ENCODE data around the gene TOR2A. TPM values are rescaled to one million over a fixed set of nuclear protein-coding genes. Genes with fewer than 3 reads are reported as not detected.
A peak's percentile ranks its signal among the peaks of the same experiment; 100 is the strongest.

Gene TOR2A
- total RNA-seq, 1 donor from 2014 or later, result 15.1 TPM

DNA sequence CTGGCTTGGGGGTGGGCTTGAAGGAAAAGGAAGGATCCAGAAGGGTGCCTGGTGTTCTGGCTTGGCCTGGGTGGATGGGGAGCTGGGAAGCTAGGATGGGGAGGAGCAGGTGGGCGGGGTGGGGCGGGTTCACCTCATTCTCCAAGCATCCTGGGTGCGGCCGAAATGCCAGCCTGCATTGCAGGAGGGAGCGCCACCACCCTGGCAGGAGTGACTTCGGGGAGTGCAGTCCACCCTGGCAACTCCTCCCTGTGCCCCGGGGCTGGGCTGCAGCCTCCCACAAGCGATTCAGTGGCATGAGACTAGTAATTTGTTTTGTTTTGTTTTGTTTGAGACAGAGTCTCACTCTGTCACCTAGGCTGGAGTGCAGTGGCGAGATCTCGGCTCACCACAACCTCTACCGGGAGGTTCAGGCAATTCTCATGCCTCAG, 13.7 kb downstream of the TOR2A start:
- Mint-ChIP-seq H3K4me3 (no peak overlapping the region), H3K9me3 (no peaks in the 10 kb centered on the region), H3K4me1 (peaks cover 2% of the 10 kb centered on the region), H3K36me3 (ENCODE audit: low read depth) (no peaks in the 10 kb centered on the region), H3K27ac (no peak overlapping the region), H3K27me3 (peaks cover 5% of the 10 kb centered on the region)
- POLR2A ChIA-PET, result no interaction called here
- no peak for ATAC-seq (ENCODE audit: low read depth)
- intact Hi-C loops (cut with micrococcal nuclease), result no loop called here
- no peak for DNase-seq
- CTCF ChIA-PET, result no interaction called here
- TF ChIP-seq, protein P1, sequence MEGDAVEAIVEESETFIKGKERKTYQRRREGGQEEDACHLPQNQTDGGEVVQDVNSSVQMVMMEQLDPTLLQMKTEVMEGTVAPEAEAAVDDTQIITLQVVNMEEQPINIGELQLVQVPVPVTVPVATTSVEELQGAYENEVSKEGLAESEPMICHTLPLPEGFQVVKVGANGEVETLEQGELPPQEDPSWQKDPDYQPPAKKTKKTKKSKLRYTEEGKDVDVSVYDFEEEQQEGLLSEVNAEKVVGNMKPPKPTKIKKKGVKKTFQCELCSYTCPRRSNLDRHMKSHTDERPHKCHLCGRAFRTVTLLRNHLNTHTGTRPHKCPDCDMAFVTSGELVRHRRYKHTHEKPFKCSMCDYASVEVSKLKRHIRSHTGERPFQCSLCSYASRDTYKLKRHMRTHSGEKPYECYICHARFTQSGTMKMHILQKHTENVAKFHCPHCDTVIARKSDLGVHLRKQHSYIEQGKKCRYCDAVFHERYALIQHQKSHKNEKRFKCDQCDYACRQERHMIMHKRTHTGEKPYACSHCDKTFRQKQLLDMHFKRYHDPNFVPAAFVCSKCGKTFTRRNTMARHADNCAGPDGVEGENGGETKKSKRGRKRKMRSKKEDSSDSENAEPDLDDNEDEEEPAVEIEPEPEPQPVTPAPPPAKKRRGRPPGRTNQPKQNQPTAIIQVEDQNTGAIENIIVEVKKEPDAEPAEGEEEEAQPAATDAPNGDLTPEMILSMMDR (IDR thresholded peaks at IDR 0.05), result no peak

DNA sequence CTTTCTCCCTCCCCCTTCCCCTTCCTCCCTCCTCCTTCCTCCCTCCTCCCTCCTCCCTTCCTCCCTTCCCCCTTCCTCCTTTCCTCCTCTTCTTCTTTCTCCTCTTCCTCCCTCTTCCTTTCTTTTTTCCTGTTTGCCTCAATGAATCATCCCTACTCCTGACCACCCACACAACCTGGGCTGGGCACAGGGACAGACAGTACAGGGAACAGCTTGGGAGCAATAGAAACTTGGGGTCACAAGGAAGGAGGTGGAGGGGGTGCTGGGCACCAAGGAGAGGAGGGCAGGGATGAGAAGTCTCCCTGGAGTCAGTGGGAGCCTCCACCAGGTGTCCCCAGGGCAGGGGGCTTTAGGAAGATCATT, 14.2 kb downstream of the TOR2A start:
- no peak for ATAC-seq (ENCODE audit: low read depth)
- intact Hi-C loops (cut with micrococcal nuclease), result no loop called here
- Mint-ChIP-seq H3K27ac (no peak overlapping the region), H3K36me3 (ENCODE audit: low read depth) (no peaks in the 10 kb centered on the region), H3K4me3 (no peak overlapping the region), H3K27me3 (peaks cover 5% of the 10 kb centered on the region), H3K4me1 (peaks cover 8% of the 10 kb centered on the region), H3K9me3 (no peaks in the 10 kb centered on the region)
- no peak for DNase-seq
- ChIA-PET POLR2A (no interaction called here), CTCF (no interaction called here)
- TF ChIP-seq, protein P1 (IDR thresholded peaks at IDR 0.05), result no peak

DNA sequence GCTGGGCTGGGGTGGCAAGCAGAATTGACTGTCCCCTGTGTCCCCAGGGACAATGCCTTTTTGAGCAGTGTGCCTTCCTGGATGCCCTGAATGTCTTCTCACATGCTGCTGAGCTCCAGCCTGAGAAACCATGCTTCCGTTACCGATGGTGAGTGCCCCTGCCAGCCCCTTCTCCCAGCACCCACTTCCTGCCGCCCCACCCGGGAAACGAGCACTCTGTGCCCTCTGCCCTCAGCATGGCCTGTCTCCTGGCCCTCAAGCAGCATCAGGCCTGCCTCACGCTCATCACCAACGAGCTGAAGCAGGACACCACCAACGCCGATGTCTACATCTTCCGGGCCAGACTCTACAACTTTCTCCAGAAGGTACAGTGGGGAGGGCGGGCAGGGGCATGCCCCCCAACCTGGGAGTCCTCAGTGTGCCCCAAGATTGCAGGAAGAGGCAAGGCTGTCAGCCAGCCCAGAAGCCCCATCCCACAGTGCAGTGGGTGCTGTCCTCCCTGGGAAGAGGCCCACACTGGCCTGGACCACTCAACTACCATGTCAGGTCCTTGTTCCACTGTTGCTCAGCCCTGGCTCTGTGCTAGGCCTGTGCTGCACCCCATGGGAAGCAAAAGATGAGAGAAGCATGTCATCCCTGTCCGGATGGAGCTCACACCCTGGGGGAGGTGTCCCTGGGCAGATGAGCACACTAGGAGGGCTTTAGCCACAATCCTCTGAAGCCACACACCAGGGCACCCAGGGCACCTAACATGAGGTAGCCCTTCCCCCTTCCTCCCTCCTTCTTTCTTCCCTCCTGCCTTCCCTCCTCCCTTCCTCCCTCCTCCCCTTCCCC, 14.8 kb downstream of the TOR2A start:
- ChIA-PET CTCF (no interaction called here), POLR2A (no interaction called here)
- TF ChIP-seq, protein P1 (IDR thresholded peaks at IDR 0.05), result no peak
- no peak overlapping the region for H3K4me3 Mint-ChIP-seq
- H3K4me1 Mint-ChIP-seq, result peaks cover 11% of the 10 kb centered on the region
- no peaks in the 10 kb centered on the region for H3K9me3 Mint-ChIP-seq
- peaks cover 3% of the 10 kb centered on the region for H3K36me3 Mint-ChIP-seq (ENCODE audit: low read depth)
- no peak overlapping the region for H3K27ac Mint-ChIP-seq
- DNase-seq, result no peak
- ATAC-seq (ENCODE audit: low read depth), result no peak
- peaks cover 5% of the 10 kb centered on the region for H3K27me3 Mint-ChIP-seq
- intact Hi-C loops (cut with micrococcal nuclease), result no loop called here

DNA sequence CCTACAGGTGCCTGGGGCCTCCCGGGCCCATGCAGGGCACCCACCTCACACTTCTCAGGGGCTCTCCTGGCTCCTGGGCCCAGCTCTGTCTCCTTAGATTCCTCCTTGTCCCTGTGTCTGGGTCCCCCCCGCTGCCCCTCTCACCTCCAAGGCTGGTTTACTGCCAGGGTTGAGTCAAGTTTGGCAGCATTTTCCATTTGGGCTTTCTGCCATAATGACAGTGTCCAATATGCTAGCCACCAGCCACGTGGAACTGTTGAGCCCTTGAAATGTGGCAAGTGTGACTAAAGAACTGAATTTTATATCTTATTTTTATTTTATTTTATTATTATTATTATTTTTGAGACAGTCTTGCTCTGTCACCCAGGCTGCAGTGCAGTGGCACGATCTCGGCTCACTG, 17.3 kb downstream of the TOR2A start:
- ChIA-PET POLR2A (no interaction called here), CTCF (interaction anchor here (0.7 kb wide), 1 partner anchor 438 kb away, joined by 3 read pairs; no protein-coding TSS in a partner anchor)
- Mint-ChIP-seq H3K27me3 (no peaks in the 10 kb centered on the region), H3K27ac (no peak overlapping the region), H3K36me3 (ENCODE audit: low read depth) (peaks cover 3% of the 10 kb centered on the region), H3K9me3 (no peaks in the 10 kb centered on the region), H3K4me3 (no peak overlapping the region), H3K4me1 (peaks cover 15% of the 10 kb centered on the region)
- TF ChIP-seq, protein P1 (IDR thresholded peaks at IDR 0.05), result no peak
- intact Hi-C loops (cut with micrococcal nuclease), result no loop called here
- DNase-seq, result no peak
- ATAC-seq (ENCODE audit: low read depth), result no peak

DNA sequence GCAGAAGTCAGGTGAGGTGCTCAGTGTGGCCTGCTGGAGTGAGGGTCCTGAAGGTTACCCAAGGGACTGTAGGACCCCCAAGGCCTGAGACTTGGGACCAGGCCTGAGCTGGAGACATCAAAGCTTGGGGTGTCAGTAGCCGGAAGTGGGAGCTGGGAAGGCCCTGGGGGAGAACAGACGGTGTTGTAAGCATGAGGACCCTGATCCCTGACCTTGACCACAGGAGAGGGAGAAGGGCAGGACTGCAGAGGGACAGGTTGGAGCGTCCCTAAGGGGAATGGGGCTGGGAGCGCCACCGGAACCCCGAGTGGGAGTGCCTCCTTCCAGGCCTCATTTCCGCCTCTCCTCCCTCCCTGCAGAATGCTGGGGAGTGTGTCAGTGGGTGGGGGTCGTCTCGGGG, 18.7 kb downstream of the TOR2A start:
- intact Hi-C loops (cut with micrococcal nuclease), result no loop called here
- peak overlapping the region; percentile 92 for H3K27ac Mint-ChIP-seq
- POLR2A ChIA-PET, result interaction anchor here (0.6 to 1.3 kb wide), 5 partner anchors 19 to 201 kb away, joined by 3 to 13 read pairs (median 5); partner anchors contain the start of genes SH2D3C, ST6GALNAC4 and TOR2A
- no peaks in the 10 kb centered on the region for H3K27me3 Mint-ChIP-seq
- TF ChIP-seq, protein P1 (IDR thresholded peaks at IDR 0.05), result no peak
- ATAC-seq (ENCODE audit: low read depth) (no peak), DNase-seq (no peak)
- peaks cover 15% of the 10 kb centered on the region for H3K4me1 Mint-ChIP-seq
- peaks cover 3% of the 10 kb centered on the region for H3K36me3 Mint-ChIP-seq (ENCODE audit: low read depth)
- no peaks in the 10 kb centered on the region for H3K9me3 Mint-ChIP-seq
- CTCF ChIA-PET, result interaction anchor here (0.5 to 2.0 kb wide), 3 partner anchors 18 to 153 kb away, joined by 3 to 9 read pairs (median 5); partner anchors contain the start of gene TOR2A
- H3K4me3 Mint-ChIP-seq, result peak overlapping the region; percentile 100

Measured in activated B cell treated with CpG ODN at 0.5 μM for 24 hours (primary cell).